GM23338 (cell line): ENCODE results near the gene HSPA12B. TPM values are rescaled to one million over a fixed set of nuclear protein-coding genes. Genes with fewer than 3 reads are reported as not detected.

Experiments
- ATAC-seq: fragments of 200-7000 bp; cut with Tn5 transposase; 3 replicates; pipeline ENCODE4 v1.9.1; 2020
- DNase-seq: peaks from one replicate; pipeline ENCODE4 v3.0.0-alpha.2; 2015; ENCODE audit warnings: low spot score
- H2AFZ ChIP-seq: fragments of 200-600 bp; sonication (generic); 2 replicates; pipeline ENCODE4 v1.8.0; 2016; ENCODE audit warnings: antibody characterized with exemption, mild to moderate bottlenecking, moderate library complexity
- H3F3A ChIP-seq: fragments of 200-600 bp; sonication (generic); replicated peaks from 2 replicates; pipeline ENCODE4 v1.8.0; 2017; ENCODE audit warnings: antibody characterized with exemption, mixed run types, low read depth
- H3K27ac ChIP-seq: fragments of 200-600 bp; sonication (generic); 2 replicates; pipeline ENCODE4 v1.6.1; 2016; ENCODE audit warnings: low read depth
- H3K27me3 ChIP-seq: fragments of 200-600 bp; sonication (generic); 2 replicates; pipeline ENCODE4 v1.8.0; 2016; ENCODE audit warnings: mild to moderate bottlenecking, mixed run types, moderate library complexity; ENCODE audit not compliant: insufficient read depth
- H3K36me3 ChIP-seq: fragments of 200-600 bp; sonication (generic); 2 replicates; pipeline ENCODE4 v1.8.0; 2016; ENCODE audit warnings: mild to moderate bottlenecking; ENCODE audit not compliant: insufficient read depth
- H3K4me1 ChIP-seq: fragments of 200-600 bp; sonication (generic); 2 replicates; pipeline ENCODE4 v1.8.0; 2016; ENCODE audit warnings: mild to moderate bottlenecking, moderate library complexity; ENCODE audit not compliant: insufficient read depth
- H3K4me2 ChIP-seq: fragments of 200-600 bp; sonication (generic); 2 replicates; pipeline ENCODE4 v1.7.1; 2017; ENCODE audit warnings: mixed run types
- H3K4me3 ChIP-seq: fragments of 200-600 bp; sonication (generic); 2 replicates; pipeline ENCODE4 v1.6.1; 2016; ENCODE audit warnings: mixed run types
- H3K79me2 ChIP-seq: fragments of 200-600 bp; sonication (generic); replicated peaks from 2 replicates; pipeline ENCODE4 v1.8.0; 2017; ENCODE audit warnings: mild to moderate bottlenecking; ENCODE audit not compliant: insufficient read depth
- H3K9me2 ChIP-seq: fragments of 200-600 bp; sonication (generic); 2 replicates; pipeline ENCODE4 v1.8.0; 2017; ENCODE audit not compliant: insufficient read depth
- H4K20me1 ChIP-seq: fragments of 200-600 bp; sonication (generic); replicated peaks from 2 replicates; pipeline ENCODE4 v1.8.0; 2017; ENCODE audit warnings: mild to moderate bottlenecking; ENCODE audit not compliant: insufficient read depth
- H3K27ac Mint-ChIP-seq: 2 replicates; pipeline ENCODE4 v1.8.0; 2020; ENCODE audit warnings: inconsistent platforms, mild to moderate bottlenecking, moderate library complexity, mixed read lengths
- H3K27me3 Mint-ChIP-seq: 3 replicates; pipeline ENCODE4 v1.8.0; 2022; ENCODE audit warnings: low read depth, mild to moderate bottlenecking, moderate library complexity, mixed read lengths, inconsistent platforms; ENCODE audit not compliant: insufficient read depth, poor library complexity
- H3K36me3 Mint-ChIP-seq: 3 replicates; pipeline ENCODE4 v1.8.0; 2021; ENCODE audit warnings: low read depth, mild to moderate bottlenecking, inconsistent platforms, moderate library complexity, mixed read lengths
- H3K4me1 Mint-ChIP-seq: 3 replicates; pipeline ENCODE4 v1.8.0; 2020; ENCODE audit warnings: mild to moderate bottlenecking, inconsistent platforms, mixed read lengths
- H3K4me3 Mint-ChIP-seq: 3 replicates; pipeline ENCODE4 v1.8.0; 2021; ENCODE audit warnings: moderate library complexity, mild to moderate bottlenecking, inconsistent platforms, mixed read lengths
- H3K9me3 Mint-ChIP-seq: 3 replicates; pipeline ENCODE4 v1.8.0; 2020; ENCODE audit warnings: moderate library complexity, mild to moderate bottlenecking, inconsistent platforms, mixed read lengths
- CREB1 ChIP-seq: fragments of 250-450 bp; sonication (Bioruptor Pico); IDR thresholded peaks from 2 replicates; pipeline ENCODE4 v1.5.0; 2020; ENCODE audit warnings: low read depth, mild to moderate bottlenecking, moderate library complexity
- CTCF ChIP-seq, 2 experiments: fragments of 200-600 bp in 1 of 2; sonication (generic) in 1 of 2; conservative IDR thresholded peaks; 2 replicates each; pipeline versions ENCODE4 v1.5.1 to v1.6.1; 2016 to 2017; ENCODE audit warnings: antibody characterized with exemption in 2 of 2, low read depth in 2 of 2, mild to moderate bottlenecking in 2 of 2, moderate library complexity in 1 of 2
- ETS1 ChIP-seq: IDR thresholded peaks from 2 replicates; pipeline ENCODE4 v1.6.1; 2016; ENCODE audit warnings: antibody characterized with exemption
- EZH2 ChIP-seq: fragments of 200-600 bp; sonication (generic); IDR thresholded peaks from one replicate; pipeline ENCODE4 v1.8.0; 2017; ENCODE audit warnings: antibody characterized with exemption, mild to moderate bottlenecking, low read depth; ENCODE audit not compliant: unreplicated experiment
- EZH2phosphoT487 ChIP-seq: fragments of 200-600 bp; sonication (generic); IDR thresholded peaks from one replicate; pipeline ENCODE4 v1.8.1; 2018; ENCODE audit warnings: antibody characterized with exemption; ENCODE audit not compliant: unreplicated experiment
- JUNB ChIP-seq: IDR thresholded peaks from one replicate; pipeline ENCODE4 v1.6.1; 2016; ENCODE audit warnings: antibody characterized with exemption; ENCODE audit not compliant: unreplicated experiment
- NANOG ChIP-seq: IDR thresholded peaks from 2 replicates; pipeline ENCODE4 v1.6.1; 2016; ENCODE audit warnings: antibody characterized with exemption, borderline replicate concordance
- POLR2AphosphoS5 ChIP-seq: IDR thresholded peaks from 2 replicates; pipeline ENCODE4 v1.6.1; 2016; ENCODE audit warnings: antibody characterized with exemption, low read depth
- REST ChIP-seq: IDR thresholded peaks from one replicate; pipeline ENCODE4 v1.6.1; 2018; ENCODE audit warnings: antibody characterized with exemption; ENCODE audit not compliant: unreplicated experiment
- STAT1 ChIP-seq: IDR thresholded peaks from one replicate; pipeline ENCODE4 v1.6.1; 2016; ENCODE audit warnings: antibody characterized with exemption; ENCODE audit not compliant: unreplicated experiment
- ZNF114 ChIP-seq: fragments of 250-450 bp; sonication (Bioruptor Pico); IDR thresholded peaks from 2 replicates; pipeline ENCODE4 v1.5.0; 2020; ENCODE audit warnings: mild to moderate bottlenecking, moderate library complexity
- polyA plus RNA-seq: library from polyadenylated mRNA; unstranded; fragments of >200 nt; fragmentation: Nextera tagmentation; extraction: Ambion mirVana; gene quantifications from 2 replicates; pipeline ENCODE4 v1.2.1, GENCODE V29; 2016
- total RNA-seq: library from RNA; depleted of rRNA; stranded (reverse); fragments of >200 nt; shearing (Covaris generic); gene quantifications from 2 replicates; pipeline ENCODE4 v1.2.3, GENCODE V29; 2014

Gene HSPA12B
- total and polyA plus RNA-seq, 2 experiments from 2014 or later: 2.8 to 6.5 TPM

GRCh38 chr20:3692706-3693294 is 39.7 kb upstream of the HSPA12B start (continued):
- TF ChIP-seq EZH2: no peak
- TF ChIP-seq ETS1: no peak
- no peak for TF ChIP-seq NANOG
- no peak for TF ChIP-seq ZNF114 (CRISPR knock-in tag)
- TF ChIP-seq CTCF (conservative IDR thresholded peaks at IDR 0.05; ENCODE audit: low read depth in 2 of 2): no peak
- no peak for TF ChIP-seq REST
- TF ChIP-seq CREB1 (CRISPR knock-in tag): no peak
- TF ChIP-seq POLR2AphosphoS5: no peak
- TF ChIP-seq EZH2phosphoT487: no peak
- no peak for TF ChIP-seq JUNB

GRCh38 chr20:3693376-3693775 is 39.1 kb upstream of the HSPA12B start:
- DNase-seq (no peak), ATAC-seq (no peak)
- no peak overlapping the region for H3K4me2 ChIP-seq
- no peaks in the 10 kb centered on the region for H3K4me1 ChIP-seq
- no peaks in the 10 kb centered on the region for H4K20me1 ChIP-seq
- no peak overlapping the region for H2AFZ ChIP-seq
- no peaks in the 10 kb centered on the region for H3K9me2 ChIP-seq
- no peak overlapping the region for H3K4me3 ChIP-seq
- peaks cover 3% of the 10 kb centered on the region; the same call in 1 of the 3 replicates for H3K9me3 Mint-ChIP-seq
- H3K27me3 Mint-ChIP-seq: peaks cover 13% of the 10 kb centered on the region
- no peaks in the 10 kb centered on the region for H3K4me1 Mint-ChIP-seq
- no peaks in the 10 kb centered on the region for H3K27me3 ChIP-seq
- no peaks in the 10 kb centered on the region for H3F3A ChIP-seq
- H3K36me3 Mint-ChIP-seq: no peaks in the 10 kb centered on the region; the same call in 2 of the 3 replicates
- H3K79me2 ChIP-seq: no peaks in the 10 kb centered on the region
- H3K4me3 Mint-ChIP-seq: no peak overlapping the region
- H3K27ac ChIP-seq: no peak overlapping the region
- TF ChIP-seq STAT1 (no peak), ETS1 (no peak), CREB1 (CRISPR knock-in tag) (no peak), ZNF114 (CRISPR knock-in tag) (no peak), JUNB (no peak), NANOG (no peak)
- H3K27ac Mint-ChIP-seq: no peak overlapping the region
- H3K36me3 ChIP-seq: no peaks in the 10 kb centered on the region
